Measurements from ENCODE around the gene PTPRN2. TPM values are rescaled to one million over a fixed set of nuclear protein-coding genes. Genes with fewer than 3 reads are reported as not detected.

PTPRN2 gene
- polyA plus RNA-seq, 1 experiment: 0.31 TPM

GRCh38 chr7:158416283-158416933 lies 171.2 kb downstream of the PTPRN2 start:
- no peak for DNase-seq (ENCODE audit: low read depth)
- Histone ChIP-seq H3K36me3 (ENCODE audit: control insufficient read depth, insufficient read depth, low read length) (no peaks in the 10 kb centered on the region), H3K4me3 (ENCODE audit: low read depth, low read length) (no peak overlapping the region), H3K27me3 (ENCODE audit: control insufficient read depth, insufficient read depth, low read length) (no peaks in the 10 kb centered on the region)
- ChIA-PET CTCF (no interaction called here), POLR2A (no interaction called here)
- no peak for TF ChIP-seq CTCF (IDR thresholded peaks at IDR 0.05; ENCODE audit: insufficient read depth, low read depth, low read length)

GRCh38 chr7:158415316-158415715 lies 172.3 kb downstream of the PTPRN2 start:
- no peaks in the 10 kb centered on the region for H3K27me3 ChIP-seq (ENCODE audit: control insufficient read depth, insufficient read depth, low read length)
- no peak for DNase-seq (ENCODE audit: low read depth)
- TF ChIP-seq CTCF (IDR thresholded peaks at IDR 0.05; ENCODE audit: insufficient read depth, low read depth, low read length): no peak
- no peaks in the 10 kb centered on the region for H3K36me3 ChIP-seq (ENCODE audit: control insufficient read depth, insufficient read depth, low read length)
- POLR2A ChIA-PET: no interaction called here
- H3K4me3 ChIP-seq (ENCODE audit: low read depth, low read length): no peak overlapping the region
- CTCF ChIA-PET: no interaction called here

GRCh38 chr7:158414486-158414961 lies 173.1 kb downstream of the PTPRN2 start:
- no peak for TF ChIP-seq CTCF (IDR thresholded peaks at IDR 0.05; ENCODE audit: insufficient read depth, low read depth, low read length)
- ChIA-PET POLR2A (no interaction called here), CTCF (no interaction called here)
- H3K4me3 ChIP-seq (ENCODE audit: low read depth, low read length): no peak overlapping the region
- no peaks in the 10 kb centered on the region for H3K27me3 ChIP-seq (ENCODE audit: control insufficient read depth, insufficient read depth, low read length)
- no peak for DNase-seq (ENCODE audit: low read depth)
- no peaks in the 10 kb centered on the region for H3K36me3 ChIP-seq (ENCODE audit: control insufficient read depth, insufficient read depth, low read length)

GRCh38 chr7:158414002-158414401 lies 173.6 kb downstream of the PTPRN2 start:
- ChIA-PET CTCF (no interaction called here), POLR2A (no interaction called here)
- Histone ChIP-seq H3K36me3 (ENCODE audit: control insufficient read depth, insufficient read depth, low read length) (no peaks in the 10 kb centered on the region), H3K27me3 (ENCODE audit: control insufficient read depth, insufficient read depth, low read length) (no peaks in the 10 kb centered on the region), H3K4me3 (ENCODE audit: low read depth, low read length) (no peak overlapping the region)
- no peak for TF ChIP-seq CTCF (IDR thresholded peaks at IDR 0.05; ENCODE audit: insufficient read depth, low read depth, low read length)
- DNase-seq (ENCODE audit: low read depth): no peak

- H3K27me3 ChIP-seq (ENCODE audit: control insufficient read depth, insufficient read depth, low read length): no peaks in the 10 kb centered on the region
- no peak for DNase-seq (ENCODE audit: low read depth)
- H3K4me3 ChIP-seq (ENCODE audit: low read depth, low read length): no peak overlapping the region
- ChIA-PET POLR2A (no interaction called here), CTCF (no interaction called here)
- no peaks in the 10 kb centered on the region for H3K36me3 ChIP-seq (ENCODE audit: control insufficient read depth, insufficient read depth, low read length)
- no peak for TF ChIP-seq CTCF (IDR thresholded peaks at IDR 0.05; ENCODE audit: insufficient read depth, low read depth, low read length)
Observed at GRCh38 chr7:158411232-158411950, 176.2 kb downstream of the PTPRN2 start.

Measured in BJ (cell line).